Measurements from ENCODE around the gene ABCA13. TPM values are rescaled to one million over a fixed set of nuclear protein-coding genes. Genes with fewer than 3 reads are reported as not detected.

ABCA13 gene
- polyA plus RNA-seq, 1 of the 3 experiments (the other 2 are of a cell fraction) = not detected

GRCh38 chr7:48217266-48217665 is 46.0 kb downstream of the ABCA13 start:
- ChIA-PET POLR2A (no interaction called here), CTCF (no interaction called here)
- no peak overlapping the region for H3K4me3 ChIP-seq (ENCODE audit: low read depth in 2 of 2, low read length in 1 of 2)
- no peaks in the 10 kb centered on the region for H3K79me2 ChIP-seq (ENCODE audit: insufficient read depth)
- no peak for DNase-seq
- H3K4me1 ChIP-seq (ENCODE audit: control insufficient read depth in 1 of 2, insufficient read depth in 2 of 2, low read depth in 1 of 2, low read length in 1 of 2) = no peaks in the 10 kb centered on the region
- H2AFZ ChIP-seq (ENCODE audit: low read depth) = no peak overlapping the region
- no peaks in the 10 kb centered on the region for H4K20me1 ChIP-seq (ENCODE audit: insufficient read depth)
- no peak overlapping the region for H3K4me2 ChIP-seq
- no peaks in the 10 kb centered on the region for H3F3A ChIP-seq (replicated peaks; ENCODE audit: insufficient read depth)
- H3K27me3 ChIP-seq (ENCODE audit: insufficient read depth) = peaks cover 16% of the 10 kb centered on the region; the same call in 1 of the 2 replicates
- H3K36me3 ChIP-seq (replicated peaks in 1 of 2; ENCODE audit: control insufficient read depth in 1 of 2, insufficient read depth in 2 of 2, low read length in 1 of 2) = no peaks in the 10 kb centered on the region
- H3K9me3 ChIP-seq = no peaks in the 10 kb centered on the region
- H3K9ac ChIP-seq = no peak overlapping the region
- H3K9me2 ChIP-seq = no peaks in the 10 kb centered on the region
- WGBS (ENCODE audit: low lambda C conversion rate) = 0% methylated on average over 1 of the region's 1 CpG
- H3K27ac ChIP-seq (ENCODE audit: low read depth in 2 of 2, low read length in 1 of 2) = no peak overlapping the region
- TF ChIP-seq RAD21 (IDR thresholded peaks at IDR 0.05; ENCODE audit: low read length) = no peak
- no peak for TF ChIP-seq TAF1 (IDR thresholded peaks at IDR 0.05; ENCODE audit: borderline replicate concordance, low read depth, low read length)
- TF ChIP-seq MXI1 (IDR thresholded peaks at IDR 0.05; ENCODE audit: low read depth, low read length) = no peak
- TF ChIP-seq POLR2AphosphoS5 (IDR thresholded peaks at IDR 0.05; ENCODE audit: low read depth, low read length) = no peak
- no peak for TF ChIP-seq CTCF (IDR thresholded peaks at IDR 0.05)
- no peak for TF ChIP-seq EP300 (IDR thresholded peaks at IDR 0.05; ENCODE audit: borderline replicate concordance in 1 of 2, low read depth in 1 of 2, low read length in 1 of 2)
- no peak for TF ChIP-seq TCF12 (IDR thresholded peaks at IDR 0.05)
- TF ChIP-seq CHD2 (IDR thresholded peaks at IDR 0.05; ENCODE audit: low read length, partially characterized antibody) = no peak
- no peak for TF ChIP-seq ZBTB33 (IDR thresholded peaks at IDR 0.05; ENCODE audit: borderline replicate concordance, low read depth)
- TF ChIP-seq RFX5 (IDR thresholded peaks at IDR 0.05; ENCODE audit: low read length) = no peak
- no peak for TF ChIP-seq NFIC (IDR thresholded peaks at IDR 0.05; ENCODE audit: borderline replicate concordance)
- TF ChIP-seq FOSL2 (IDR thresholded peaks at IDR 0.05; ENCODE audit: borderline replicate concordance, low read depth) = no peak
- TF ChIP-seq SMC3 (IDR thresholded peaks at IDR 0.05; ENCODE audit: low read depth, low read length) = no peak
- no peak for TF ChIP-seq NRF1 (IDR thresholded peaks at IDR 0.05; ENCODE audit: low read depth, low read length)
- no peak for TF ChIP-seq REST (IDR thresholded peaks at IDR 0.05; ENCODE audit: low read depth, low read length)
- no peak for TF ChIP-seq EZH2phosphoT487 (IDR thresholded peaks at IDR 0.05; ENCODE audit: borderline replicate concordance, low read depth)
- no peak for TF ChIP-seq RXRA (IDR thresholded peaks at IDR 0.05; ENCODE audit: borderline replicate concordance, low read depth)
- no peak for TF ChIP-seq FOXM1 (IDR thresholded peaks at IDR 0.05; ENCODE audit: low read depth)
- TF ChIP-seq YY1 (IDR thresholded peaks at IDR 0.05; ENCODE audit: low read depth) = no peak
